Liver (tissue), 9 donors: ENCODE data around the gene MTHFD2L. TPM values are rescaled to one million over a fixed set of nuclear protein-coding genes. Genes with fewer than 3 reads are reported as not detected.

ENCODE experiments used
- DNase-seq: peaks from one replicate; pipeline ENCODE4 v3.0.0-alpha.2; 2017; ENCODE audit warnings: low spot score
- H3K27ac ChIP-seq, 2 donors: one replicate each; pipeline ENCODE4 v1.7.0; 2013; ENCODE audit warnings: inconsistent platforms in 2 of 2, low read length in 2 of 2, control low read depth in 1 of 2, low read depth in 1 of 2, mild to moderate bottlenecking in 1 of 2
- H3K27me3 ChIP-seq, 4 donors: one replicate each; pipeline versions ENCODE4 v1.6.1 to v1.7.0; 2013; ENCODE audit warnings: low read length in 3 of 4, inconsistent platforms in 1 of 4, mild to moderate bottlenecking in 1 of 4, moderate library complexity in 1 of 4; ENCODE audit not compliant: control insufficient read depth in 4 of 4, insufficient read depth in 4 of 4
- H3K36me3 ChIP-seq, 4 donors: one replicate each; pipeline versions ENCODE4 v1.6.1 to v1.7.0; 2013; ENCODE audit warnings: low read length in 3 of 4, mild to moderate bottlenecking in 3 of 4, low read depth in 1 of 4, moderate library complexity in 1 of 4; ENCODE audit not compliant: control insufficient read depth in 4 of 4, insufficient read depth in 3 of 4
- H3K4me1 ChIP-seq, 4 donors: one replicate each; pipeline versions ENCODE4 v1.6.1 to v1.7.0; 2013; ENCODE audit warnings: low read length in 3 of 4, mild to moderate bottlenecking in 3 of 4, moderate library complexity in 1 of 4; ENCODE audit not compliant: control insufficient read depth in 4 of 4, insufficient read depth in 4 of 4
- H3K4me3 ChIP-seq, 3 donors: one replicate each; pipeline versions ENCODE4 v1.6.1 to v1.7.0; 2013; ENCODE audit warnings: low read length in 3 of 3, control low read depth in 1 of 3, low read depth in 1 of 3, mild to moderate bottlenecking in 1 of 3
- H3K9ac ChIP-seq, 2 donors: one replicate each; pipeline ENCODE4 v1.7.0; 2013; ENCODE audit warnings: low read length in 2 of 2, mild to moderate bottlenecking in 2 of 2, moderate library complexity in 2 of 2, control low read depth in 1 of 2, low read depth in 1 of 2
- H3K9me3 ChIP-seq, 4 donors: one replicate each; pipeline versions ENCODE4 v1.6.1 to v1.7.0; 2013; ENCODE audit warnings: low read length in 3 of 4; ENCODE audit not compliant: control insufficient read depth in 4 of 4
- EGR1 ChIP-seq, 2 donors: IDR thresholded peaks; 2 replicates each; pipeline ENCODE4 v1.6.1; 2016 to 2018; ENCODE audit warnings: antibody characterized with exemption in 2 of 2, low read depth in 2 of 2
- FOXA1 ChIP-seq: IDR thresholded peaks from 2 replicates; pipeline ENCODE4 v1.6.1; 2016; ENCODE audit warnings: antibody characterized with exemption
- FOXA2 ChIP-seq: IDR thresholded peaks from 2 replicates; pipeline ENCODE4 v1.6.1; 2016; ENCODE audit warnings: antibody characterized with exemption
- HNF4A ChIP-seq, 2 donors: conservative IDR thresholded peaks; 2 replicates each; pipeline ENCODE4 v1.6.1; 2016; ENCODE audit warnings: antibody characterized with exemption in 2 of 2, mild to moderate bottlenecking in 2 of 2
- HNF4G ChIP-seq: IDR thresholded peaks from 2 replicates; pipeline ENCODE4 v1.6.1; 2016; ENCODE audit warnings: antibody characterized with exemption
- JUND ChIP-seq, 2 donors: IDR thresholded peaks; 2 replicates each; pipeline ENCODE4 v1.6.1; 2016; ENCODE audit warnings: antibody characterized with exemption in 2 of 2
- MAX ChIP-seq: IDR thresholded peaks from 2 replicates; pipeline ENCODE4 v1.6.1; 2016; ENCODE audit warnings: antibody characterized with exemption
- NR2F2 ChIP-seq: IDR thresholded peaks from 2 replicates; pipeline ENCODE4 v1.6.1; 2016; ENCODE audit warnings: antibody characterized with exemption
- RAD21 ChIP-seq, 2 donors: IDR thresholded peaks; 2 replicates each; pipeline ENCODE4 v1.6.1; 2016; ENCODE audit warnings: antibody characterized with exemption in 2 of 2, mild to moderate bottlenecking in 2 of 2
- REST ChIP-seq: IDR thresholded peaks from 2 replicates; pipeline ENCODE4 v1.6.1; 2016; ENCODE audit warnings: antibody characterized with exemption, mild to moderate bottlenecking
- RXRA ChIP-seq, 2 donors: IDR thresholded peaks; 2 replicates each; pipeline ENCODE4 v1.6.1; 2017 to 2018; ENCODE audit warnings: antibody characterized with exemption in 2 of 2, mild to moderate bottlenecking in 1 of 2
- TAF1 ChIP-seq: conservative IDR thresholded peaks from 2 replicates; pipeline ENCODE4 v1.6.1; 2016; ENCODE audit warnings: antibody characterized with exemption, mild to moderate bottlenecking
- YY1 ChIP-seq: IDR thresholded peaks from 2 replicates; pipeline ENCODE4 v1.6.1; 2016; ENCODE audit warnings: antibody characterized with exemption, mild to moderate bottlenecking
- WGBS: extraction: QIAGEN DNeasy Blood & Tissue Kit; methylation state at CpG from one replicate; pipeline ENCODE4 v1.1.7; 2013; 5-methylcytosine and 5-hydroxymethylcytosine counted together
- polyA plus RNA-seq, 2 donors: library from polyadenylated mRNA; stranded (reverse) in 1 of 2; unstranded in 1 of 2; fragments of 200-250 nt in 1 of 2; fragments of >200 nt in 1 of 2; fragmentation: Nextera tagmentation in 1 of 2; extraction: Ambion mirVana in 1 of 2; gene quantifications; one replicate each; pipeline versions ENCODE4 v1.2.1 to v1.2.3, GENCODE V29; 2013 to 2015
- total RNA-seq, 2 donors: library from RNA; depleted of rRNA; stranded (reverse); fragments of >200 nt; gene quantifications; one replicate each; pipeline ENCODE4 v1.2.3, GENCODE V29; 2014
- TF ChIP-seq, protein P1 (sequence below): fragments of 150-350 bp; IDR thresholded peaks from 2 replicates; pipeline ENCODE4 v1.5.1; 2017; ENCODE audit warnings: improper control_type of control experiment, low read depth, low read length; ENCODE audit not compliant: missing input control
- donor health status: healthy.
- donor health status: healthy.
- donor health status: healthy.
- donor health status: healthy.
- donor health status: healthy.

The MTHFD2L gene
- total and polyA plus RNA-seq, 4 donors = 7.4 to 51.5 (median 31.1) TPM

DNA sequence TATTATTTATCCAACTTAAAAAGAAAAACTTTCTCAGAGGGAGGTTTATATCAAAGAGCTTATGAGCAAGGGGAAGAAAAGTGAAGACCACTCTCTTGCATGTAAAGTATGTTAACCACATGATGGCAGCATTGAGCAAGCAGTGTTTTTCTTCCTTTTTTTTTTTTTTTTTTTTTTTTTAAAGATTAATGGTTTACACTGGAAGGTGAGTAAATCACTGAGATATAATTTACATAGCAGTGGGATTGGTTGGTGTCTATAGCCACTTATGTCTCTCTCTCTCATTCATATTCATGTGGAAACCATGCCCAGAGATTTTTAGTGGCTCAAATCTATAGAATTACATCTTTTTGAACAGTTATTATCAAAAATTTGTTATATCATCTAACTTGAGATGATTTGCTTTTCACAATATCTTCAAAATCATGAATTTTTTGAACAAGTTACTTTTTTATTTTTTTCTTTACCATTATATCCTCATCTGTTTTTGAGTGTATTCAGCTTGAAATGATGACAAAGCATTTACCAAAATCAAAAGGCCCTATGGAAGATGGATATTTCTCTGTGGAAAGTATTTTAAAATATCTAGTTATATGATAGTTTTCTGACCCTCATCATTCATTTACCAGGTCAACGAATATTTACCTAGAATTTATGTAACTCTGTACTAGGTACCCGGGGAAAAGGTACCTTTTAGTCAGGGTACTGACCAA is 31.6 kb downstream of the MTHFD2L start:
- Histone ChIP-seq H3K36me3 (no peaks in the 10 kb centered on the region), H3K4me3 (no peak overlapping the region), H3K27me3 (no peaks in the 10 kb centered on the region), H3K4me1 (no peaks in the 10 kb centered on the region), H3K9ac (no peak overlapping the region), H3K9me3 (no peaks in the 10 kb centered on the region), H3K27ac (no peak overlapping the region)
- 38% methylated on average over 2 of the region's 2 CpGs for WGBS
- TF ChIP-seq FOXA1 (no peak), RXRA (IDR thresholded peaks at IDR 0.05) (no peak), TAF1 (no peak), HNF4A (conservative IDR thresholded peaks at IDR 0.05) (no peak), NR2F2 (no peak), HNF4G (no peak), EGR1 (IDR thresholded peaks at IDR 0.05; ENCODE audit: low read depth in 2 of 2) (no peak), MAX (no peak), JUND (IDR thresholded peaks at IDR 0.05) (no peak), FOXA2 (no peak), REST (no peak), RAD21 (IDR thresholded peaks at IDR 0.05) (peak; percentile 78 to 80)
- TF ChIP-seq, protein P1, sequence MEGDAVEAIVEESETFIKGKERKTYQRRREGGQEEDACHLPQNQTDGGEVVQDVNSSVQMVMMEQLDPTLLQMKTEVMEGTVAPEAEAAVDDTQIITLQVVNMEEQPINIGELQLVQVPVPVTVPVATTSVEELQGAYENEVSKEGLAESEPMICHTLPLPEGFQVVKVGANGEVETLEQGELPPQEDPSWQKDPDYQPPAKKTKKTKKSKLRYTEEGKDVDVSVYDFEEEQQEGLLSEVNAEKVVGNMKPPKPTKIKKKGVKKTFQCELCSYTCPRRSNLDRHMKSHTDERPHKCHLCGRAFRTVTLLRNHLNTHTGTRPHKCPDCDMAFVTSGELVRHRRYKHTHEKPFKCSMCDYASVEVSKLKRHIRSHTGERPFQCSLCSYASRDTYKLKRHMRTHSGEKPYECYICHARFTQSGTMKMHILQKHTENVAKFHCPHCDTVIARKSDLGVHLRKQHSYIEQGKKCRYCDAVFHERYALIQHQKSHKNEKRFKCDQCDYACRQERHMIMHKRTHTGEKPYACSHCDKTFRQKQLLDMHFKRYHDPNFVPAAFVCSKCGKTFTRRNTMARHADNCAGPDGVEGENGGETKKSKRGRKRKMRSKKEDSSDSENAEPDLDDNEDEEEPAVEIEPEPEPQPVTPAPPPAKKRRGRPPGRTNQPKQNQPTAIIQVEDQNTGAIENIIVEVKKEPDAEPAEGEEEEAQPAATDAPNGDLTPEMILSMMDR = peak; percentile 53
- DNase-seq = no peak

DNA sequence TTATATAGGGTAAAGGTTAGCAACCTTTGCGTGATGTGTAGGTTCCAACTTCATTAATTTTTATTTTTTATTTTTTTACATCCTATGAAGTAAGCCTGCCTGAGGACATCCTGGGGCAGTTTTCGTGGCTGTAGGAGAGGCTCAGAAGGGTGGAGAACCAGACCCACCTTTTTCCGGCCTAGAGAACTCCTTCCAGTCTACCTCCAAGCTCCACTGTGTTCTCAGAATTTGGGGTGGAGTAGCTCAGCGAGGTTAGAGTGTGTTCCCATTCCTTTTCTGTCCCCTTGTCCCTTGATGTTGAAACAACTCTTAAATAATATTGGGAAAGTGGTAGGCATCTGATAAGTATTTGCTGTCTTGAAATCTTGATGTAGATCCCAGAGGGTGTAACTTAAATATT is 32.4 kb downstream of the MTHFD2L start:
- H3K27me3 ChIP-seq = no peaks in the 10 kb centered on the region
- TF ChIP-seq NR2F2 = no peak
- TF ChIP-seq YY1 = no peak
- no peak for TF ChIP-seq RXRA (IDR thresholded peaks at IDR 0.05)
- TF ChIP-seq FOXA2 = no peak
- no peak for TF ChIP-seq RAD21 (IDR thresholded peaks at IDR 0.05)
- TF ChIP-seq, protein P1 = no peak
- no peak for TF ChIP-seq TAF1
- TF ChIP-seq JUND (IDR thresholded peaks at IDR 0.05) = no peak
- no peak for TF ChIP-seq MAX
- WGBS = 91% methylated on average over 4 of the region's 4 CpGs
- H3K27ac ChIP-seq = no peak overlapping the region
- no peaks in the 10 kb centered on the region for H3K36me3 ChIP-seq
- no peak overlapping the region for H3K4me3 ChIP-seq
- no peaks in the 10 kb centered on the region for H3K9me3 ChIP-seq
- no peaks in the 10 kb centered on the region for H3K4me1 ChIP-seq
- no peak overlapping the region for H3K9ac ChIP-seq
- DNase-seq = no peak
